Measurements from ENCODE around the gene SMYD5. TPM values are rescaled to one million over a fixed set of nuclear protein-coding genes. Genes with fewer than 3 reads are reported as not detected.
A peak's percentile ranks its signal among the peaks of the same experiment; 100 is the strongest.
"Not testable (repeated sequence)": the region's sequence is repeated elsewhere in the genome, so short reads cannot be mapped to it uniquely, and the experiment has no call there.

The SMYD5 gene
- total RNA-seq: 10 to 100 TPM in 3 of 4 donors, 1 to 10 TPM in 1; 5.9 to 31.1 (median 22.7) TPM

GRCh38 chr2:73214120-73215035, at the start of gene SMYD5:
Gene SMYD5, plus strand, starts transcription at chr2:73214245. Its CDS starts 22 bp downstream, at chr2:73214267.
- H3K27me3 ChIP-seq: no peaks in the 10 kb centered on the region
- H3K36me3 ChIP-seq: no peaks in the 10 kb centered on the region
- peak within 1 kb of the TSS; percentile 72 to 87 for H3K4me3 ChIP-seq
- DNase-seq: peak; percentile 83 to 89
- intact Hi-C loops (cut with DNase I; ENCODE audit: low total_unique reads): no loop called here
- H3K27ac ChIP-seq: peak within 1 kb of the TSS; percentile 62 to 75
- TF ChIP-seq, protein P1, sequence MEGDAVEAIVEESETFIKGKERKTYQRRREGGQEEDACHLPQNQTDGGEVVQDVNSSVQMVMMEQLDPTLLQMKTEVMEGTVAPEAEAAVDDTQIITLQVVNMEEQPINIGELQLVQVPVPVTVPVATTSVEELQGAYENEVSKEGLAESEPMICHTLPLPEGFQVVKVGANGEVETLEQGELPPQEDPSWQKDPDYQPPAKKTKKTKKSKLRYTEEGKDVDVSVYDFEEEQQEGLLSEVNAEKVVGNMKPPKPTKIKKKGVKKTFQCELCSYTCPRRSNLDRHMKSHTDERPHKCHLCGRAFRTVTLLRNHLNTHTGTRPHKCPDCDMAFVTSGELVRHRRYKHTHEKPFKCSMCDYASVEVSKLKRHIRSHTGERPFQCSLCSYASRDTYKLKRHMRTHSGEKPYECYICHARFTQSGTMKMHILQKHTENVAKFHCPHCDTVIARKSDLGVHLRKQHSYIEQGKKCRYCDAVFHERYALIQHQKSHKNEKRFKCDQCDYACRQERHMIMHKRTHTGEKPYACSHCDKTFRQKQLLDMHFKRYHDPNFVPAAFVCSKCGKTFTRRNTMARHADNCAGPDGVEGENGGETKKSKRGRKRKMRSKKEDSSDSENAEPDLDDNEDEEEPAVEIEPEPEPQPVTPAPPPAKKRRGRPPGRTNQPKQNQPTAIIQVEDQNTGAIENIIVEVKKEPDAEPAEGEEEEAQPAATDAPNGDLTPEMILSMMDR (IDR thresholded peaks at IDR 0.05): no peak
- TF ChIP-seq POLR2A (IDR thresholded peaks at IDR 0.05): peak; percentile 27 to 54
- H3K4me1 ChIP-seq: no peaks in the 10 kb centered on the region
- H3K9me3 ChIP-seq: no peaks in the 10 kb centered on the region

DNA sequence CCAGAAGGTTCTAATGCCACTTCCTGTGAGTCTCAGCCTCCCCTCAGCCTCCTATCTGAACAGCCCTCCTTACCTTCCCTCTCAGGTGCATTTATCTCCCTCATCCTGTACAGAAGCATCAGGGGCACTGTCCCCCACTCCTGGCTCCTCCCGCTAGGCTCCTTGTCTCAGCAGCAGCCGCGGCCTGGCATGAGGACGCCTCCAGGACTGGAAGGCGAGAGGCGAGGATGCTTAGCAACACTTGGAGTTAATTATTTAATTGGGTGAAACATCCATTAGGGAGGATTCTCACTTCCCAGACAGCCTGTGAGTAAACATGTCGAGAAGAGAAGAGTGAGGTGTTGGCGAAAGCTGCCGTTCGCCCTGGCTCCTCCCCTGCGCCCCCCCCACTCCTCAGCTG, 48.1 kb upstream of the SMYD5 start:
- H3K4me3 ChIP-seq; H3K27me3 ChIP-seq; H3K36me3 ChIP-seq; intact Hi-C loops (cut with DNase I; ENCODE audit: low total_unique reads); H3K9me3 ChIP-seq; H3K27ac ChIP-seq; DNase-seq; H3K4me1 ChIP-seq: not testable (repeated sequence)

DNA sequence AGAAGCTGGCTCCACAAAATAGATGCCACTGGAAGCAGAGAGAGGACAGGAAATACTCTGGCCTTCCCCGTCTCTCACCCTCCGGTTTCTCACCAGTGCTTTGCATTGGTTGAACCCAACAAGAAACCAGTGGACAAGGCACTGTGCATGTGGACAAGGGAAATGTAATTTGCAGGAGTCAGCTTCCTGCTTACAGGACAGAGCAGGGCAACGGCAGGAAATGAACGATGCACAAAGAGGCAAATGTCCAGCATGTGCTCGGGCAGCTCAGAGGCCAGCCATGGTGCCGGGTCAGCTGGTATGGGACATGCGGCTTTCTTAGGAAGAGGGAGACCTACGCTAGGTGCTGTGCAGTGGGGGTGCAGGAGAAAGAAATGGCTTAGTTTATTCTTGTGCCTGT, 47.2 kb upstream of the SMYD5 start:
- DNase-seq; intact Hi-C loops (cut with DNase I; ENCODE audit: low total_unique reads); H3K36me3 ChIP-seq; H3K27ac ChIP-seq; H3K4me1 ChIP-seq; H3K4me3 ChIP-seq; H3K27me3 ChIP-seq; H3K9me3 ChIP-seq: not testable (repeated sequence)

- H3K4me1 ChIP-seq; H3K27ac ChIP-seq; H3K4me3 ChIP-seq; intact Hi-C loops (cut with DNase I; ENCODE audit: low total_unique reads); H3K36me3 ChIP-seq; H3K27me3 ChIP-seq; DNase-seq; H3K9me3 ChIP-seq: not testable (repeated sequence)
These were observed 45.7 kb upstream of the SMYD5 start for GRCh38 chr2:73168348-73168747.

- DNase-seq; H3K4me3 ChIP-seq; H3K9me3 ChIP-seq; H3K27ac ChIP-seq; H3K27me3 ChIP-seq; H3K4me1 ChIP-seq; intact Hi-C loops (cut with DNase I; ENCODE audit: low total_unique reads); H3K36me3 ChIP-seq: not testable (repeated sequence)
These were observed 43.7 kb upstream of the SMYD5 start for GRCh38 chr2:73170341-73170740.

GRCh38 chr2:73172963-73173362, 41.1 kb upstream of the SMYD5 start:
- no peaks in the 10 kb centered on the region for H3K27me3 ChIP-seq
- peaks cover 0 to 11% of the 10 kb centered on the region in 2 donors for H3K4me1 ChIP-seq
- H3K4me3 ChIP-seq: no peak overlapping the region
- TF ChIP-seq, protein P1 (IDR thresholded peaks at IDR 0.05): no peak
- no peak for TF ChIP-seq POLR2A (IDR thresholded peaks at IDR 0.05)
- no peak overlapping the region for H3K27ac ChIP-seq
- H3K9me3 ChIP-seq: no peaks in the 10 kb centered on the region
- DNase-seq: no peak
- intact Hi-C loops (cut with DNase I; ENCODE audit: low total_unique reads): no loop called here
- H3K36me3 ChIP-seq: no peaks in the 10 kb centered on the region

DNA sequence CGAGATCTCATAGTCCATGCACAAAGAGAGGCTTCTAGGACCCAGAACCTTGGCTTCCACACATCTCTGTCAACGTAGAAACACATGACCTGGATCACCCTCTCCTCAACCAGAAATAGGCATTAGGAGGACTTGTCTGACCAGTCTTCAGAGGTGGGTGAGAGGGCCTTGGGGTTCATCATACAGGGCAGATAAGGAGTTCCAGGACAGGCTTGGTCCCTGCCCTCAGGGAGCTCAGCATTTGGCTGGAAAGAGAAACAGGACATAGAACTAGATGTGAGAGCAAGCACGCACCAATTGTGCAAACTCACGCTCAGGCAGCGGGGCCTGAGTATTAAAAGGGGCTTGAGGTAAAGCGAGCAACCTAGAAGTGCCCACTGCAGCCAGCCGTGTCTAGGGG, 40.3 kb upstream of the SMYD5 start:
- Histone ChIP-seq H3K4me1 (peaks cover 0 to 11% of the 10 kb centered on the region in 2 donors), H3K9me3 (no peaks in the 10 kb centered on the region), H3K4me3 (no peak overlapping the region), H3K27ac (no peak overlapping the region), H3K36me3 (no peaks in the 10 kb centered on the region), H3K27me3 (no peaks in the 10 kb centered on the region)
- no peak for TF ChIP-seq POLR2A (IDR thresholded peaks at IDR 0.05)
- TF ChIP-seq, protein P1 (IDR thresholded peaks at IDR 0.05): no peak
- no peak for DNase-seq
- intact Hi-C loops (cut with DNase I; ENCODE audit: low total_unique reads): no loop called here
